GM21360 (cell line): Measurements from ENCODE around the gene FAM72B.
"Not testable (repeated sequence)": the region's sequence is repeated elsewhere in the genome, so short reads cannot be mapped to it uniquely, and the experiment has no call there.

Experiments used
- ATAC-seq: cut with Tn5 transposase; IDR thresholded peaks from one replicate; pipeline ENCODE4 v1.9.1; 2021; ENCODE audit warnings: mild to moderate bottlenecking, moderate library complexity; ENCODE audit not compliant: unreplicated experiment

The FAM72B gene

DNA sequence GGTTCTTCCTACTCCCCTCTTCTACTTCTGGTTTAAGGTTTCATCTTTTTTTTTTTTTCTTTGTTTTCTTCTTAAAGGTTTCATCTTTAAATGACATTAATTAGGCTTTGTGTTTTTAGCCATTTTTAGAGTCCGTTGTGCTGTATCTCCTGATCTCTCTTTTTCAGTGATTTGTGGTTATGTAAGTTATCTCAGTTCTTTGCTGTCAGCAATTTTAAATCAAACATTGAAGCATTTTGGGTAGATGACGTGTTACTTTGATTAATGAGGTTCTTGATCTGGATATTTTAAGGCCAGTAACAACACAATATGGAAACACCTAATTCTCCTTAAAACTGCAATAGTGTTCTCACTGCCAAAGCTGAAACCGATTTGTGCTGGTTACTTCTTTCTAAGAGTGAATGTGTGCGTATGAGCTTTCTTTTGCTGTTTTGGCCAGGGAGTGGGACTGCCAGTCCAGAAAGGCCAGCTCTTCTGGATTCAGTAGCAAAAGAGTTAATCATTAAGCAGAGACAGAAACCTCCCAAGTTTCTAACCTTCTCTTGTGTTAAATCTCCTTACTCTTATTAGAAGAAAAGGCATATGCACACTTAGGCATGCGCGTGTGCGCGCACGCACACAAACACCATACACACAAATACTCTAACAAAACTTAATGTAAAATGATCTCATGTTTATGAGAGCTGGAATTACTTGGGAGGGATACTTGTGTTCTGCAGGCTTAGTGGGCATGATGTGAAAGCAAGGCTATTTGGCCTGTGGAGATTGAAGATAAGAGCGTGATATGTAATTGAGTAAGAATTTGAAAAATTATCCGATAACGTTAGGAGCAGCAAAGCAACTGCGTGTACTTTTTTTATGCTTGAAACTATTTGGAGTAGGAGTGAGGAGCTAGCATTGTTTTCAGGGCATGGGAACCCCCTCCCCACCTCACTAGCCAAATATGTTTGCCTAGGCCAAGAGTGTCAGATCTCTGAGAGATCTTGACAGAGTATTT is 17.1 kb upstream of the FAM72B start:
- not testable (repeated sequence) for ATAC-seq

DNA sequence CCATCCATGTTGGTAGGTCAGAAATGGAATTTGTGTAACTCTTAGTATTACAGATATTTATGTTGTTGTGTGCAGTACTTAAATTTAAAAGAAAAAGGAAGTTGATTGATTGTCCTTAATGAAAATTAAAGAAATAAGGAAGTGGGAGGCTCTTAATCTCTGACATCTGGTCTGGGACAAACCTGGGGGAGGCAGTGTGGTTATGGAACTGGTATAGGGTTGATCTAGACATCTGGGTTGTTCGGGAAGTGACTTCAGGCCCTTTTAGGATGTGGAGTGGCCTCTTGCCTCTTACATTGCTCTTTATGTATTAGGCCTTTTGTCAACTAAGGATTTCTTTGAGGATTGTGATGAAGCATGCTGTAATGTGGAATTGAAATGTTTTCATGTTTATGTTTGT is 16.1 kb upstream of the FAM72B start:
- not testable (repeated sequence) for ATAC-seq

DNA sequence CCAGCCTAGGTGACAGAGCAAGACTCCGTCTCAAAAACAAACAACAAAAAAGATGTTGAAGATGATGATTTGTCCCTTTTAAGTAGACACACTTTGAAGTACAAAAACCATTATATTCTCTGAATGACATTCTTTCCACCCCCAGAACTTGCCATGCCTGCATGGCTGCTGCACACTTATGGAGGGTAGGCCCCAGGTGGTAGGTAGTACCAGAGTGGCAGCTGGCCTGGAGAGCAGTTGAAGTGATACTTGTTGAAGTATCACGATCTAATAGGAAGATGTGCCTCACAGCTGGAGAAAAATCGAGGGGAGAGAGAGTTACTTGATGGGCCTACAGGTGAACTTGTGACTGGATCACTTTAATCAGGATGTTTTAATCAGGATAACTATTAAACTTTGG is 15.6 kb upstream of the FAM72B start:
- not testable (repeated sequence) for ATAC-seq

GRCh38 chr1:121197095-121197882 is 13.1 kb upstream of the FAM72B start:
- ATAC-seq = not testable (repeated sequence)

DNA sequence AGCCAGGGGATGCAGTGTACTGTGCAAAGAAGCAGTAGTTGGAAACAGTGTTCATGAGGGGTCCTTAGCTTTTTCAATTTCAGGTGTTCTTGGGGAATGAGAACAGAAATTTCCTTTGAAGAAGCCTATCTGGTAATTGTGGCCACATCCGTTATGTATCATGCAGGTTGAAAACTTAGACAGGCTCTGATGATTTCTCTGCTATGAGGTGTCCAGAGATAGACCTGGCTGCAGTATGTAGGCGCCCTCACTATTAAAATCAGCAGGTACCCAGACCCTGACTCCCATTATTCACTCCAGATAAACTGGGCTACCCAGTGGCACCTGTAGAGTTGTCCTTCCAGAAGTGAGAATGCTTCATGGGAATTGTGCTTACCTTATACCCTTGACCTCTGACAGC is 8.4 kb upstream of the FAM72B start:
- ATAC-seq = not testable (repeated sequence)

GRCh38 chr1:121187914-121188313 is 3.8 kb upstream of the FAM72B start:
- not testable (repeated sequence) for ATAC-seq

DNA sequence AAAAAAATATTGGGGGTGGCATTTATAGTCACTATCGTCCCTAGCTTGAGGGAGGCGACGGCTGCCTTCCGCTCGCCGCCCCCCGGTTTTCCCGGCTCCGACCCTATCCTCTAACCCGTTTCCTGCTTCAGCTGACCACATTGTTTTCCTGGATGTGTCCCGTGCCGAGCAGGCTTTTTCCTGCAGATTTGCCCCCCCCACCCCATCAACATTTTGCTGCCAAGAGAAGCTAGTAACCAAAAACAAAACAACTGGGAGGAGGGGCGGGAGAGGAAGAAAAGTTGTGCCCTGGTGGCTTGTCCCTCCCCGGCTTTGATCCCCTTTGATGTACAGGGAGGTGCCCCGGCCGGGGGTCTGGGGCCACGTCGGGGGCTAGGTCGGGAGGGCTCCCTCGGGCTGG is 2.1 kb upstream of the FAM72B start:
- not testable (repeated sequence) for ATAC-seq

DNA sequence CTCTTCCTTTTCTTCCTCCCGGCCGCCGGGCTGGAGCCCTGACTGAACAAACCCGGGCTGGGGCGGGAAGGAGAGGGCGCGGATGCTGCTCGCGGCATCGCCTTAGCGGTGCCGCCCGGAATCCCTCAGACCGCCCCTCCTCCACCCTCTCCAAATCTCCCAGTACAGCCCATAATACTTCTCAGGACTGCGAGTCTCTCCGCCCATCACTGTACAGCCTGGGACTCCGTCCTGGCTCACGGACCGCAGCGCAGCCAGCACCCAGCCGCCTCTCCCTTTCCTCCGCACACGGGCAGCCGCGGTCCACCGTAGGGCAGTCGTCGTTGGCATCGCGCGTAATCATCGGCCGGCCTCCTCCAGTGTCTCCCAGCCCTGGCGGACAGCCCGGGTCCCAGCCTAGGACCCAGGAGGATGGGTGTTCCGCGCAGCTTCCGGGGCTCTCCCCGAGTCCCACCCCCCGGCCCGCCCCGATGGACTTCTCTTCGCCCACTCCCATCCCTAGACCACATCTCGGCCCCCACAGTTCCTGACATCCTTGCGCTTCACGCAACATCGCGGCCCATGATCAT is 1.1 kb upstream of the FAM72B start:
- ATAC-seq = peak; percentile 0

DNA sequence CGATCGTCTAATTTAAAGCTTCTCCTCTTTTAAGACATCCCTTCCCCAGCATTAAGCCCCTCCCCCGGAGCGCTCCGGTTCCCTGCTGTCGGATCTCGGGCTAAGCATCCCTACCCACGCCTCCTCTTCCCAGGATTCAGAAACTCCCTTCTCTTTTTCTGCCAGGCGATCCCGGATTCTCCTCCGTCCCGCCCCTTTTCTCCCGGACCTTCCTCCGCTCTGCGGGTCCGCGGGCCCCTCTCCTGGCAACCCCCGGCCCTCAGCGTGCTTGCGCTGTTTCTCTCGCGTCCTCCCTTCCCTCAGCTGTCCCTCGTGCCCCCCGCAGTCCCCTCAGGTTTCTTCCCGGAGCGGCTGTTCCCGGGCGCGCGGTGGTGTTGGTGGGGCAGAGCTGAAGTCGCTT is 273 bp downstream of the FAM72B start:
- ATAC-seq = not testable (repeated sequence)

DNA sequence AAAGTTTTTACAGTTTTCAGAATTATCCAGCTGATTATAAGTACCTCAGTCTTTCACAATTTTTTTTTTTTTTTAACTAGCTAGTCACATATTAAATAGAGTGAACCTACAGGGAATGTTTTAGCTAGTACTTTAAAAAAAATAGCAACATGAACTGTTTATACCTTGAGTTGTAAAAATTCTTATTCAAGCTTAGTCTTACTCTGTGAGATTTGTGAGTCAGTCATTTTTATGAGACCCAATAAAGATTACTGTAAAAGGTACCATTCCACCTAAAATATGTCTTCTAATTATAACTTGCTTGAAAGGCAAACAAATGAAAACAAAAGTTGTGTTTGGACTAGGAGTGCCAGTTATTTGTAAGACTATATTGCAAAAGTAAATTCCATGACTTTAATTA is 5.9 kb downstream of the FAM72B start:
- ATAC-seq = not testable (repeated sequence)

DNA sequence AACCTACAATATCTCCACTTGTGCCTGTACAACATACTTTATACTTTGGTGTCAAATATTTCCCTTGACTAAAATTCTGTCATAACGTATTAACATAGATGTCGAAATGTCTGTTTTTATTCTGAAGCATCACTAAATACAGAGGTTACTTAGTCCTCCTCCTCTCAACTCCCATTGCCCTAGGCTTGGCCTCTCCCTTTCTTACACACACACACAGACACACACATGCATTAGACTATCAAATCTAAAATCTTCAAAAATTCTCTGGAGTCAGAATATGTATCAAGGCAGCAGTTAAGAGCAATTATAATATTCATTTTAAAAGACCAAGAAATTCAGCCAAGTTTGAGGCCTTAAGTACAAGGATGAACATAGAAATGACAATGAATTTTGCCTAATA is 7.5 kb downstream of the FAM72B start:
- not testable (repeated sequence) for ATAC-seq

DNA sequence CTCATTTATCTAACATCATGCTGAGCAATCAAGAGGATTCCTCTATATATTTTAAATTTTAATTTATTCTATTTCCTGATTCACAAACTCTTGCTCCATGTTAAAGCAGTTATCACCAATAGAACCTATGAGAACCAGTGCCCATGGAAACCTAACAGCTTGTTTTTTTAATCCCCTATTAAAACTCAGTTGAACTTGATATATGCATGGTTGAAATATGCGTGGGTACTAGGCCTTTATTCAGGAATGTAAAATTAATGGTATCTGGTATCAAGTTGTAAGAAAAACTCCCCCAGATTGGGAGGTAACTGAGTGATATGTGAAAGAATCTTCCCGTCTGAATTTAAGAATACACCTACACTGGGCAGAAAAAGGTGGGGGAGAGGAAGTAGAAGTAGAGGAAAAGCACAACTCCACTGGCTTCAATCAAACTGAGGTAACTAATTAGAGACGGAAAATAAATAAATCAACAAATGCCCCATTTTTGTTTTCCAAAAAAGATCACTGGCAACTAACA is 15.9 kb downstream of the FAM72B start:
- ATAC-seq = not testable (repeated sequence)

- not testable (repeated sequence) for ATAC-seq
Measured at GRCh38 chr1:121167225-121167738, 16.9 kb downstream of the FAM72B start.

GRCh38 chr1:121165296-121165695 is 18.8 kb downstream of the FAM72B start:
- not testable (repeated sequence) for ATAC-seq

DNA sequence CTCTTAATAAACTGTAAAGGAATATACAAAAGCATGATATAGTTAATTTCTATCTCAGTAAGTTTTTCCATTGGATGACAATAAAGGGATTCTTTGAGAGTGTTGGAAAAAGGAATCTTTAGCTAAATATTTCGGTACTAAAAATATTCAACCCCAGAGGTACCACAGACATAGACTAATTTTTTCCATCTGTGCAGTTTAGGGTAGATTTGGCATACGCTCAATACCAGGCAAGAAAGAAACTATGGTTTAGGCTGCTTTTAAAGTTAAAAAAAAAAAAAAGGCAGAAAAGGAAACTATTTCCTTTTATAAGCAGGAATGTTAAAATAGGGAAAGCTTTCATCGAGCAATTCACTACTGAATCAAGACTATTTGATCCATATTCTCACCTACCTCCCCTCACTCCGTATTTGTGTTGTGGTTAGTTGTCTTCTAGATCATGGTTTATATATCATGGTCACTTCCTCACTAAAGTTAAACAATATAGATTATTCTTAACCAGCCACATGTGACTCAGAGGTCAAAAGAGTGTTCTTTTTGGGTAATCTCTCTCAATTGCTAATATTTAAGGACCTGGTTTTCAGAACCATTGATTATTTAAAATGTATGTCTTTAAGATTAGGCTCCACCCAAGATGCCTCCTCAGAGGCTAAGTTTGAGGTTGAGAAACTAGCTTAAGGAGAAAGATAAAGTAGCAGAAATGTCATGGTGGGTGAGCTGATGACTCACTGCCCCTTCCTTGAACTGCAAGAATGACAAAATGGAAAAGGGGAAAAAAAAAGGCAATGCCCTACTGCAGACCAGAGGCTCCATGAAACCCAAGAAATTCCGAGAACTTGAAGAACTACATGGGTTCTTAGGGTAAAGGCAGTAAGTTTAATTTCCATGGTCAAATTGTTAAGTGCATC is 20.0 kb downstream of the FAM72B start:
- not testable (repeated sequence) for ATAC-seq

- ATAC-seq = not testable (repeated sequence)
Measured at GRCh38 chr1:121161199-121161901, 22.8 kb downstream of the FAM72B start.

DNA sequence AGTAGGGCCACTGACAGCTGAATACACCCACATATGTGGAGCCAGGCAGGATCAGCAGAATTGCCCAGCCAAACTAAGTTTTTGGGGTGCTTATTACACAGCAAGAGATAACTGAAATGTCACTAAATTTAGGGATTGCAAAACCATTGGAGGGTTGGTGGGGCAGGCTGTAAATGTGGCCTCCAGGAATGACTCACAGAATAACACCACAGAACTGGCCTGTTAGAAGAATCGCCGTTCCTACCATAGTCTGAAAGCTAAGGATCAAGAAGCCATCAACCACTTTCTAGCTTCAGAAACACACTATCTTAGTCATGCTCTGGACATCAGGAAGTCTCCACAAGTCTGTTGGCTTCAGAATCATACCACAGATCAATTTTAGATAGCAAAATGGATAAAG is 24.0 kb downstream of the FAM72B start:
- not testable (repeated sequence) for ATAC-seq

- not testable (repeated sequence) for ATAC-seq
Measured at GRCh38 chr1:121157609-121158008, 26.5 kb downstream of the FAM72B start.
